H9 (cell line): ENCODE results near the gene TOR1A. TPM values are rescaled to one million over a fixed set of nuclear protein-coding genes. Genes with fewer than 3 reads are reported as not detected.

Experiments used
- DNase-seq: peaks from one replicate; pipeline ENCODE4 v3.0.0-alpha.2; 2017
- H2AFZ ChIP-seq: one replicate; pipeline ENCODE4 v1.6.1; 2013; ENCODE audit warnings: mild to moderate bottlenecking, low read length, control low read depth, moderate library complexity
- H2AK5ac ChIP-seq: 2 replicates; pipeline ENCODE4 v1.6.1; 2013; ENCODE audit warnings: low read length, control low read depth, mixed read lengths; ENCODE audit not compliant: insufficient read length
- H2BK120ac ChIP-seq: one replicate; pipeline ENCODE4 v1.6.1; 2013; ENCODE audit warnings: low read depth, mild to moderate bottlenecking, low read length, control low read depth, inconsistent platforms; ENCODE audit not compliant: poor library complexity, severe bottlenecking
- H2BK12ac ChIP-seq: 2 replicates; pipeline ENCODE4 v1.6.1; 2013; ENCODE audit warnings: low read length, control low read depth, mixed read lengths, low read depth; ENCODE audit not compliant: insufficient read length
- H2BK15ac ChIP-seq: 2 replicates; pipeline ENCODE4 v1.6.1; 2013; ENCODE audit warnings: low read depth, low read length, control low read depth
- H2BK20ac ChIP-seq: one replicate; pipeline ENCODE4 v1.6.1; 2013; ENCODE audit warnings: low read depth, mild to moderate bottlenecking, low read length, control low read depth, inconsistent platforms; ENCODE audit not compliant: poor library complexity, severe bottlenecking
- H2BK5ac ChIP-seq: 2 replicates; pipeline ENCODE4 v1.6.1; 2013; ENCODE audit warnings: low read length, control low read depth, mixed read lengths; ENCODE audit not compliant: insufficient read length
- H3K14ac ChIP-seq: 2 replicates; pipeline ENCODE4 v1.6.1; 2013; ENCODE audit warnings: low read length, control low read depth; ENCODE audit not compliant: insufficient read depth
- H3K18ac ChIP-seq: 2 replicates; pipeline ENCODE4 v1.6.1; 2013; ENCODE audit warnings: low read depth, mild to moderate bottlenecking, mixed read lengths, low read length, control low read depth; ENCODE audit not compliant: insufficient read length
- H3K23ac ChIP-seq: 2 replicates; pipeline ENCODE4 v1.6.1; 2013; ENCODE audit warnings: low read length, control low read depth, mixed read lengths, low read depth; ENCODE audit not compliant: insufficient read length
- H3K23me2 ChIP-seq: 2 replicates; pipeline ENCODE4 v1.6.1; 2013; ENCODE audit warnings: low read depth, mild to moderate bottlenecking, mixed read lengths, low read length, control low read depth; ENCODE audit not compliant: insufficient read length, poor library complexity, severe bottlenecking
- H3K27ac ChIP-seq: 2 replicates; pipeline ENCODE4 v1.5.1; 2013; ENCODE audit warnings: low read length, control low read depth, mixed read lengths, low read depth; ENCODE audit not compliant: insufficient read length
- H3K27me3 ChIP-seq: 2 replicates; pipeline ENCODE4 v1.6.1; 2013; ENCODE audit warnings: low read length, control low read depth, inconsistent platforms; ENCODE audit not compliant: insufficient read depth
- H3K4ac ChIP-seq: 2 replicates; pipeline ENCODE4 v1.6.1; 2013; ENCODE audit warnings: low read depth, mild to moderate bottlenecking, control low read depth, inconsistent platforms, low read length, moderate library complexity
- H3K4me1 ChIP-seq: 2 replicates; pipeline ENCODE4 v1.6.1; 2013; ENCODE audit warnings: low read length, control low read depth, inconsistent platforms; ENCODE audit not compliant: insufficient read depth
- H3K4me2 ChIP-seq: 2 replicates; pipeline ENCODE4 v1.6.1; 2013; ENCODE audit warnings: low read length, control low read depth, mixed read lengths; ENCODE audit not compliant: insufficient read length, insufficient read depth
- H3K56ac ChIP-seq: 2 replicates; pipeline ENCODE4 v1.6.1; 2013; ENCODE audit warnings: low read depth, mild to moderate bottlenecking, mixed read lengths, low read length, control low read depth; ENCODE audit not compliant: insufficient read length
- H3K79me1 ChIP-seq: 2 replicates; pipeline ENCODE4 v1.6.1; 2013; ENCODE audit warnings: low read depth, mild to moderate bottlenecking, moderate library complexity, low read length, control low read depth, inconsistent platforms; ENCODE audit not compliant: insufficient read depth, poor library complexity, severe bottlenecking
- H3K79me2 ChIP-seq: 2 replicates; pipeline ENCODE4 v1.6.1; 2013; ENCODE audit warnings: low read length, control low read depth, inconsistent platforms; ENCODE audit not compliant: insufficient read depth
- H3K9ac ChIP-seq: 2 replicates; pipeline ENCODE4 v1.6.1; 2013; ENCODE audit warnings: low read length, control low read depth, mixed read lengths; ENCODE audit not compliant: insufficient read length; ENCODE audit errors: extremely low read depth
- H3K9me3 ChIP-seq: one replicate; pipeline ENCODE4 v1.6.1; 2013; ENCODE audit warnings: low read depth, low read length, inconsistent platforms; ENCODE audit not compliant: control insufficient read depth
- H3T11ph ChIP-seq: one replicate; pipeline ENCODE4 v1.6.1; 2013; ENCODE audit warnings: mild to moderate bottlenecking, low read length, control low read depth, inconsistent platforms
- H4K20me1 ChIP-seq: one replicate; pipeline ENCODE4 v1.6.1; 2013; ENCODE audit not compliant: control insufficient read depth, insufficient read length, insufficient read depth
- H4K5ac ChIP-seq: 2 replicates; pipeline ENCODE4 v1.6.1; 2013; ENCODE audit warnings: low read depth, mild to moderate bottlenecking, mixed read lengths, low read length, control low read depth; ENCODE audit not compliant: insufficient read length
- H4K8ac ChIP-seq: replicated peaks from 2 replicates; pipeline ENCODE4 v1.6.1; 2013; ENCODE audit warnings: low read length, control low read depth, mixed read lengths, low read depth; ENCODE audit not compliant: insufficient read length
- H4K91ac ChIP-seq: 2 replicates; pipeline ENCODE4 v1.6.1; 2013; ENCODE audit warnings: low read depth, mild to moderate bottlenecking, moderate library complexity, mixed read lengths, low read length, control low read depth; ENCODE audit not compliant: insufficient read length
- H3K27ac Mint-ChIP-seq, 3 experiments: 2 replicates in 2 of 3; 3 replicates in 1 of 3; pipeline ENCODE4 v1.8.0; 2020 to 2021; ENCODE audit warnings: mixed read lengths in 3 of 3, mild to moderate bottlenecking in 1 of 3, moderate library complexity in 1 of 3
- H3K27me3 Mint-ChIP-seq: 2 replicates; pipeline ENCODE4 v1.8.0; 2021; ENCODE audit warnings: low read depth, mild to moderate bottlenecking, moderate library complexity, mixed read lengths
- H3K36me3 Mint-ChIP-seq, 3 experiments: 2 replicates in 2 of 3; 3 replicates in 1 of 3; pipeline ENCODE4 v1.8.0; 2020 to 2021; ENCODE audit warnings: low read depth in 3 of 3, mixed read lengths in 3 of 3; ENCODE audit not compliant: insufficient read depth in 1 of 3
- H3K4me1 Mint-ChIP-seq, 2 experiments: 2 replicates each; pipeline ENCODE4 v1.8.0; 2020; ENCODE audit warnings: mixed read lengths in 2 of 2
- H3K4me3 Mint-ChIP-seq, 2 experiments: 2 replicates in 1 of 2; 3 replicates in 1 of 2; pipeline ENCODE4 v1.8.0; 2020 to 2021; ENCODE audit warnings: mild to moderate bottlenecking in 2 of 2, mixed read lengths in 2 of 2, moderate library complexity in 1 of 2
- H3K9me3 Mint-ChIP-seq, 2 experiments: 2 replicates in 1 of 2; 3 replicates in 1 of 2; pipeline ENCODE4 v1.8.0; 2020; ENCODE audit warnings: mild to moderate bottlenecking in 2 of 2, mixed read lengths in 2 of 2, moderate library complexity in 1 of 2
- whole genome bisulfite sequencing: extraction: QIAGEN DNeasy Blood & Tissue Kit; methylation state at CpG from one replicate; pipeline ENCODE4 v1.1.7; 2013; ENCODE audit warnings: missing lambda C conversion rate, low lambda C conversion rate, mixed read lengths; ENCODE audit not compliant: insufficient read length; ENCODE audit errors: extremely low coverage; 5-methylcytosine and 5-hydroxymethylcytosine counted together
- total RNA-seq: library from RNA; stranded (reverse); gene quantifications from 2 replicates; pipeline ENCODE4 v1.2.1, GENCODE V29; 2021
- TF ChIP-seq, protein P1 (sequence below): fragments of 200-600 bp; sonication (generic); conservative IDR thresholded peaks from 3 replicates; pipeline ENCODE4 v1.8.0; 2021; ENCODE audit warnings: antibody characterized with exemption, mild to moderate bottlenecking

TOR1A gene
- total RNA-seq, 1 experiment from 2014 or later = 60.1 TPM

- H3K27me3 Mint-ChIP-seq = no peaks in the 10 kb centered on the region; the same call in 1 of the 2 replicates
- H4K5ac ChIP-seq = no peak overlapping the region
- no peak overlapping the region for H2BK120ac ChIP-seq
- no peak overlapping the region for H3K56ac ChIP-seq
- H3K36me3 Mint-ChIP-seq = peaks cover 22 to 84% (median 67%) of the 10 kb centered on the region in 3 experiments
- no peak overlapping the region for H2BK20ac ChIP-seq
- no peak overlapping the region for H3K4me2 ChIP-seq
- no peaks in the 10 kb centered on the region for H3K9me3 Mint-ChIP-seq
- no peak overlapping the region for H2BK12ac ChIP-seq
- no peaks in the 10 kb centered on the region for H3K79me1 ChIP-seq
- no peak overlapping the region for H3K23ac ChIP-seq
- H2AK5ac ChIP-seq = no peak overlapping the region
- no peaks in the 10 kb centered on the region for H3K79me2 ChIP-seq
- no peak for DNase-seq
- TF ChIP-seq, protein P1, sequence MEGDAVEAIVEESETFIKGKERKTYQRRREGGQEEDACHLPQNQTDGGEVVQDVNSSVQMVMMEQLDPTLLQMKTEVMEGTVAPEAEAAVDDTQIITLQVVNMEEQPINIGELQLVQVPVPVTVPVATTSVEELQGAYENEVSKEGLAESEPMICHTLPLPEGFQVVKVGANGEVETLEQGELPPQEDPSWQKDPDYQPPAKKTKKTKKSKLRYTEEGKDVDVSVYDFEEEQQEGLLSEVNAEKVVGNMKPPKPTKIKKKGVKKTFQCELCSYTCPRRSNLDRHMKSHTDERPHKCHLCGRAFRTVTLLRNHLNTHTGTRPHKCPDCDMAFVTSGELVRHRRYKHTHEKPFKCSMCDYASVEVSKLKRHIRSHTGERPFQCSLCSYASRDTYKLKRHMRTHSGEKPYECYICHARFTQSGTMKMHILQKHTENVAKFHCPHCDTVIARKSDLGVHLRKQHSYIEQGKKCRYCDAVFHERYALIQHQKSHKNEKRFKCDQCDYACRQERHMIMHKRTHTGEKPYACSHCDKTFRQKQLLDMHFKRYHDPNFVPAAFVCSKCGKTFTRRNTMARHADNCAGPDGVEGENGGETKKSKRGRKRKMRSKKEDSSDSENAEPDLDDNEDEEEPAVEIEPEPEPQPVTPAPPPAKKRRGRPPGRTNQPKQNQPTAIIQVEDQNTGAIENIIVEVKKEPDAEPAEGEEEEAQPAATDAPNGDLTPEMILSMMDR = no peak
- no peaks in the 10 kb centered on the region for H4K20me1 ChIP-seq
- no peak overlapping the region for H3K27ac ChIP-seq
- no peaks in the 10 kb centered on the region for H3K4me1 ChIP-seq
- no peak overlapping the region for H3K18ac ChIP-seq
- H3K27ac Mint-ChIP-seq = no peak overlapping the region
- H3K23me2 ChIP-seq = no peaks in the 10 kb centered on the region
- H3K4ac ChIP-seq = no peak overlapping the region
- no CpG with 5 or more reads among the region's 11 CpGs for WGBS
- H2AFZ ChIP-seq = no peak overlapping the region
- H3K14ac ChIP-seq = no peak overlapping the region
- no peaks in the 10 kb centered on the region for H3K27me3 ChIP-seq
- no peak overlapping the region for H3T11ph ChIP-seq
- H4K8ac ChIP-seq = no peak overlapping the region
- H4K91ac ChIP-seq = no peak overlapping the region
- no peaks in the 10 kb centered on the region for H3K4me1 Mint-ChIP-seq
- H3K9ac ChIP-seq = no peak overlapping the region
- no peaks in the 10 kb centered on the region for H3K9me3 ChIP-seq
- H2BK5ac ChIP-seq = no peak overlapping the region
- H2BK15ac ChIP-seq = no peak overlapping the region
- no peak overlapping the region for H3K4me3 Mint-ChIP-seq
Measured at GRCh38 chr9:129810116-129810515, 13.8 kb downstream of the TOR1A start.
